ENCODE results near the gene UBL4B.

DNA sequence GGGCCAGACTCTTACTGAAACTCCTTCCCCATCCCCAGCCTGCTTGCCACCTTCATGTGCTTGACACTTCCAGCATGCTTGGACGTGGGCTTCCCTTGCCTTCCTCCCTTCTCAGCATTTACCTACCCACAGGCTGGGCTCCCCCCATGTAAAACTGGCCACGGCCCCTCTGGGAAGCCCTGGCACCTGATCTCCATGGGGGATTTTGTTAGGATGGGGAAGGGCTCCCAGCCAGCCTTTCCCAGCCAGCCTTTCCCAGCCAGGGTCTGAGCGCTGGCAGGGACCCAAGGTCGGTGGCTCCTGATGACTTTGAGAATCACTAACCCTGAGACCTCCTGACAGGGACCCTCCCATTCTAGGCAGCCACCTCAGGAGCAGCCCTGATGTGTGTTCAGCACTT, 48.5 kb upstream of the UBL4B start:
- TF ChIP-seq POLR2A (IDR thresholded peaks at IDR 0.05) = no peak
- TF ChIP-seq, protein P1, sequence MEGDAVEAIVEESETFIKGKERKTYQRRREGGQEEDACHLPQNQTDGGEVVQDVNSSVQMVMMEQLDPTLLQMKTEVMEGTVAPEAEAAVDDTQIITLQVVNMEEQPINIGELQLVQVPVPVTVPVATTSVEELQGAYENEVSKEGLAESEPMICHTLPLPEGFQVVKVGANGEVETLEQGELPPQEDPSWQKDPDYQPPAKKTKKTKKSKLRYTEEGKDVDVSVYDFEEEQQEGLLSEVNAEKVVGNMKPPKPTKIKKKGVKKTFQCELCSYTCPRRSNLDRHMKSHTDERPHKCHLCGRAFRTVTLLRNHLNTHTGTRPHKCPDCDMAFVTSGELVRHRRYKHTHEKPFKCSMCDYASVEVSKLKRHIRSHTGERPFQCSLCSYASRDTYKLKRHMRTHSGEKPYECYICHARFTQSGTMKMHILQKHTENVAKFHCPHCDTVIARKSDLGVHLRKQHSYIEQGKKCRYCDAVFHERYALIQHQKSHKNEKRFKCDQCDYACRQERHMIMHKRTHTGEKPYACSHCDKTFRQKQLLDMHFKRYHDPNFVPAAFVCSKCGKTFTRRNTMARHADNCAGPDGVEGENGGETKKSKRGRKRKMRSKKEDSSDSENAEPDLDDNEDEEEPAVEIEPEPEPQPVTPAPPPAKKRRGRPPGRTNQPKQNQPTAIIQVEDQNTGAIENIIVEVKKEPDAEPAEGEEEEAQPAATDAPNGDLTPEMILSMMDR (IDR thresholded peaks at IDR 0.05) = no peak

Measured in uterus (tissue), 2 donors.